ENCODE results near the gene LSMEM2.
"Not testable (repeated sequence)": the region's sequence is repeated elsewhere in the genome, so short reads cannot be mapped to it uniquely, and the experiment has no call there.

LSMEM2 gene

DNA sequence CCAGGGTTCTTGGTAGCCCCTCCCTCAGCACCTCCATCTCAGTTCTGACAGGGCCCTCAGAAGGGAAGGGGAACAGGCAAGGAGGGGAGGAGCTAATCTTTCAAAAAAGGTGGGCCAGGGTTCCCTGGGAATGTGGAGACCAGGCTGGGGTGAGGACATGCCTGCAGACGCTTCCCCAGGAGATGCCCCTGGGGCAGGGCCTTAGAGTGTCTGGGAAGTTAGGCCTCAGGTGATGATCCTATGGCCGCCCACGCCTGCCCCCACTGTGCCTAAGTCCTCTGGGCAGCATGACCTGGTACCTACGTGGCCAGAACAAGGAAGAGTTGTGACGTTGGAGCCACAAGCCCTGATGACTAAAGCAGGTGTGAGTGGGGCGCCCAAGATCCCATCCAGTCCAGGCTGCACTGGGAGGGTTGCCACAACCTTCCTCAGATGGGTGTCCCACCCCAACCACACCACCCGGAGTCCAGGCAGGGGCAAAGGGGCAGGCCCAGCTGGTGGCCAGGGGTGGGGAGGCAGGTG, 13.9 kb upstream of the LSMEM2 start:
- DNase-seq (ENCODE audit: low read depth): no peak

DNA sequence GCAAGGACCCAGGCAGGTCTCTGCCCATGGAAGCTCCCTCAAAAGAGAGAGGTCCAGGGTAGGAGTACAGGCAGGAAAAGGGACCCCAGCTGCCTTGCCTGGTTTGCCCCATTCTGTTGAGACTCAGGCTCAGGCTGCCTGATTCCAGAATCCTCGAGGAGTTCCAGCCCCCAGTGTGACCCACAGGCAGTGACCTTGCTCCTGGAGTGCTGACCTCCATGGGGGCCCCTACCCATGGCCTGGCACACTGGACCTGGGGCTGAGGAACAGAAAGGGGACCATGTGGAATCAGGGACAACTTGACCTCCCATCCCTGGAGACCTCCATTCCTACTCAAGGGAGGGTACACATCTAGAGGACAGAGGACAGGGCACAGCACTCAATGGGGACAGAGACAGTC, 13.3 kb upstream of the LSMEM2 start:
- DNase-seq (ENCODE audit: low read depth): no peak

DNA sequence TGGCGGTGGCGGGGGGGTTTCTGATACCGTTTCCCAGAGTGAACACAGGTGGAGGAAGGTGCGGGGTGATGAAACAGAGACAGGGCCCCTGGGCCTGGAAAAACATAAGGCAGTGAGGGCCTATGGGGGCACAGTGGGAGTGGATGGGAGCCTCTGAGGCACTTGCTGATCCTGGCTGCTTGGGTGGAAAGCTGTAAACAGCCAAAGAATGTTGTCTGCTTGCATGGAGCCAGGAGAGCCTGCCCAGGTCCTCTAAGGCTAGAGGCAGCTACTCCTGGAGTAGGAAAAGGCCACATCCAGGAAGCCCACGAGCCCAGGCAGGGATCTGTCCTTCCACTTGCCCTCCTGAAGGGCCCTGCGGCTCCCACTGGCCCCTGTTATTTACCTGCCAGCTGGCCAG, 12.9 kb upstream of the LSMEM2 start:
- DNase-seq (ENCODE audit: low read depth): no peak

DNA sequence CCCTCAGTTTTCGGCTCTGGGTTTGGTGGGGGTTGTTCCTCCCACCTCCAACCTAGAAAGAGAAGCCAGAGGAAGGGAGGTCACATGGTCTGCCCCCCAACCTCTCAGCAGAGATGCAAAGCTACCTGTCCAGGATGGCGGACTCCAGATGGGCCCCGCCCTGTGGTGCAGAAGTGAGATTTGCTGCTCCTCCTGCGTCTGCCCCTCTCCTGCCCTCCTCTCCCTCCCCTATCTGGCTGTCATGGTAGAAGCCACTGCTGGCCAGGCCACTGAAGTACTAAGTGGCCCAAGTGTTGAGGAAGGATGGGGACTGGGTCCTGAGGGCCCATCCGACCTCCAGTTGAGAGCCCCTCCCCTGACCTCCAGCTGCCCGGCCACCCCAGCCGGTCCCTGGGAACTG, 12.1 kb upstream of the LSMEM2 start:
- no peak for DNase-seq (ENCODE audit: low read depth)

DNA sequence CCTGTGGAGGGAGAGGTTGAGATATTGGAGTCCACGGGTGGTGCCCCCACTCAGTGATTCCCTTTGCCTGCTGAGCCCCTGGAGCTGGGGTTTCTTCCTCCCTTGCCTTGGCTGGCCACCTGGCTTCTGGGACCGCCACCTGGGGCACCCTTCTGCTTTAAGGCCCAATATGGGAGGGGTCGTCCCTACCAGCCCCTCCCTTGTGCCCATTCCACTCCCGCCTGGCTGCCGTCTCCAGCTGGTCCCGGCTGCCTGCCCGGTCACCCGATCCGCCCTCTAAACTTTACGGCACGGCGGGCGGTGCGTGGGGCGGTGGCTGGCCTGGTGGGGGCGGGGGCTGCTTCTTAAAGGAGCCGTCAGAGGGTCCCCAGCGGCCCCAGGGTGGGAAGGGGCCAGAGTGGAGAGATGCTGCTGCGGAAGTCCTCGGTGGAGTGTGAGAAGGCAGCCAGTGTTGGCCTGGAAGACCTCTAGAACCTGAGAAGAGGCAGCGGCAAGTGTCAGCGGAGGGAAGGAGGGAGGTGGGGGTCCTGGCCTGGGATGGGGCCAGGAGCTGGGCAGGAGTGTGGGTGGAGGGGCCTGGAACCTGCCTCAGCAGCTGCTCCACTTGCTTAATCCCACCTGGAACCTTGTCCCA, 11.5 kb upstream of the LSMEM2 start:
- no peak for DNase-seq (ENCODE audit: low read depth)

DNA sequence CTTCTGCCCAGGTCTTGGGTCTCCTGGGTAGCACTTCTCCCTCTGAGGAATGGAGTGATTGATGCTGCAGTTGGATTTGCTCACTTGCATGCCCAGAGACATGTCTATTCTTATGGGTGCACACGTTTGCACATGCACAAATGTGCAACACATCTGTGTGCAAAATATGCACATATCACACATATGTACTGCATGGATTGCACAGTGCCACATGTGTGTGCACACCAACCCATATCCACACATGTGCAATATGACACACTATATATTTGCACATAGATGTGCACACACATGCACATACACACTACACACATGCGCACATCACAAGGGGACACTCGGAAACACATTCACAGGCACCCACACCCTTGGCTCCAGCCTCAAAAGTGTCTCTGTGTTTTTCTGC, 10.6 kb upstream of the LSMEM2 start:
- DNase-seq (ENCODE audit: low read depth): no peak

DNA sequence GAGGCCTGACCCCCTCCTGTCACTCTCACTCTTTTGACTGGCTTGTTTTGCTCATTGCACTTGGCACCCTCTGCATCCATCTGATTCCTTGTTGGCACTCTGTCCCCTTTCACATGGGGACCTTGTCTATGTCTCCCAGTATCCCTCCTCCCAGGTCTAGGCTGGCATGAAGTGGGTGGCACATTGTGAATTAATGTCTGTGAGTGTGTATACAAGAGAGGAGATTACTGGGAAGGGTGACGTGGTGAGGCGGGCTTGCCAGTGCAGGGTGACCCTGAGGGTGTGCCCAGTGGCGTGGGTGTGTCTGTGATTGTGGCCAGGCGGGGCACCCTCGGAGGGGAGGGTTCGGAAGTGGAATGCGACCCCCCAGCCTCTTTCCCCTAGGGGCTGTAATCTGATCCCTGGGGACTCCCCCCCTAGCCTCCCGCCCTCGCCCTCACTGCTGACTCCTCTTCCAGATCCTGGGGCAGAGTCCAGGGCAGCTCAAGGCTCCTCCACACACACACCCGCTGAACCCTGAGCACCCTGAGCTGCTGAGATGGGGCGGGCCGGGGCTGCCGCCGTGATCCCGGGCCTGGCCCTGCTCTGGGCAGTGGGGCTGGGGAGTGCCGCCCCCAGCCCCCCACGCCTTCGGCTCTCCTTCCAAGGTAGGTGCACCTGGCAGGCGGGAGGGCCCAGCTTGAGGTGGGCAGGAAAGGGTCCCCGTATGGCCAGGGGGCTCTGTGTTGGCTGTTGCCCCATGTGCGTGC, 10.0 kb upstream of the LSMEM2 start, which contains the start of gene SEMA3B:
TSS of gene SEMA3B (plus strand) at position 445 of the 749 bp plus-strand sequence. CDS start at position 539, 94 bp downstream.
- DNase-seq (ENCODE audit: low read depth): no peak

DNA sequence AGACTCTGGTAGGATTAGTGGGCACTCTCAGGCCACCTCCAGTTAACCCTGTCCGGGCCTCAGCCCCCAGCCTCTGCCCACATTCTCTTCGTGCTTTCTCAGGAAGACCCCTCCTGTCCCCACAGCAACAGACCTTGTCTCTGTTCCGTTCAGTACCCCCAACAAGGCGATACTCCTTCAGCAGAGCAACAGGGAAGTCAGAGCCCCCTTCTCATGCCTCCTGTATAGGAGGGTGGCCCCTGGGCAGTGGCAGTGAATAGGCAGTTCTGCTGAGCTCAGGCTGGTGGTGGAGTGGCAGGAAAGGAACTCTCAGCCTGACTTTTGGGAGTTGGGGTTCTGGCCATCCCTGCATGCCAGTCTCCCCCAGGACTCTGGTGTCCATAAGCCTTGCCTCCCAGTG, 9.4 kb upstream of the LSMEM2 start:
- no peak for DNase-seq (ENCODE audit: low read depth)

DNA sequence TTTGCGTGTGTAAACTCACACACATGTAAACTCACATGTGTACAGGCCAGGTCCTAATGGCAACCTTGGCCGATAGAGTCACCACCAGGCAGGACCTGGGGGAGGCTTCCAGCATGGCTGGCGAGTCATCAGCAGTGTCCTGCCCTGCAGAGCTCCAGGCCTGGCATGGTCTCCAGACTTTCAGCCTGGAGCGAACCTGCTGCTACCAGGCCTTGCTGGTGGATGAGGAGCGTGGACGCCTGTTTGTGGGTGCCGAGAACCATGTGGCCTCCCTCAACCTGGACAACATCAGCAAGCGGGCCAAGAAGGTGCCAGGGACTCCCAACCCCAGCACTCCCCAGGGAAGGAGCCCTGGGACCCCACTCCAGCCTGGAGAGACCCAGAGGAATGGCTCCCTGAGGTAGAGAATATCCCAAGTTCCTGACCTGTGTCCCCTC, 8.9 kb upstream of the LSMEM2 start:
- no peak for DNase-seq (ENCODE audit: low read depth)

DNA sequence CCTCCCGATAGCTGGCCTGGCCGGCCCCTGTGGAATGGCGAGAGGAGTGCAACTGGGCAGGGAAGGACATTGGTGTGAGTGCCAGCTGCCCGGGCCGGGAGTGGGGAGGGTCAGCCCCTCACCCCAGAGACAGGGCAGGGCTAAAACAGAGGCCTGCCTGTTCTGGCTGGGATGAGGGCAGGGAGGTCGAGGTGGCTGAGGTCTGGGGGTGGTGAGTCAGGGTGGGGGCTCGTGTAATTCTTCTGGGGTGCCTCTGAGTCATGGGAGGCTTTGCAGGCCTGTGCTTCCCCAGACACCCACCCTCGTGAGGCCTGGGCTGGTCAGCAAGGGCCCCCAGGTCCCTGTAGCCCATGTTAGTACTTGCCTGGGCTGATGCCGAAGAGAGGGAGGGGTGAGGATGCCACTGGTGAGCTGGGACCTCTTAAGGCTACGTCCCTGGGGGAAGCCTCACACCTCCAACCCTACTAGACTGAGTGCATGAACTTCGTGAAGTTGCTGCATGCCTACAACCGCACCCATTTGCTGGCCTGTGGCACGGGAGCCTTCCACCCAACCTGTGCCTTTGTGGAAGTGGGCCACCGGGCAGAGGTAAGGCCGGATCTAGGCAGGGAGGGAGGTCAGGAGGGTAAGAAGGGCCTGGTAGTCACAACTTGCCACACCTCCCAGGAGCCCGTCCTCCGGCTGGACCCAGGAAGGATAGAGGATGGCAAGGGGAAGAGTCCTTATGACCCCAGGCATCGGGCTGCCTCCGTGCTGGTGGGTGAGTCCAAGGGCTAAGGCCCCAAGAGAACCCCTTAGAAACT, 8.3 kb upstream of the LSMEM2 start:
- DNase-seq (ENCODE audit: low read depth): no peak

DNA sequence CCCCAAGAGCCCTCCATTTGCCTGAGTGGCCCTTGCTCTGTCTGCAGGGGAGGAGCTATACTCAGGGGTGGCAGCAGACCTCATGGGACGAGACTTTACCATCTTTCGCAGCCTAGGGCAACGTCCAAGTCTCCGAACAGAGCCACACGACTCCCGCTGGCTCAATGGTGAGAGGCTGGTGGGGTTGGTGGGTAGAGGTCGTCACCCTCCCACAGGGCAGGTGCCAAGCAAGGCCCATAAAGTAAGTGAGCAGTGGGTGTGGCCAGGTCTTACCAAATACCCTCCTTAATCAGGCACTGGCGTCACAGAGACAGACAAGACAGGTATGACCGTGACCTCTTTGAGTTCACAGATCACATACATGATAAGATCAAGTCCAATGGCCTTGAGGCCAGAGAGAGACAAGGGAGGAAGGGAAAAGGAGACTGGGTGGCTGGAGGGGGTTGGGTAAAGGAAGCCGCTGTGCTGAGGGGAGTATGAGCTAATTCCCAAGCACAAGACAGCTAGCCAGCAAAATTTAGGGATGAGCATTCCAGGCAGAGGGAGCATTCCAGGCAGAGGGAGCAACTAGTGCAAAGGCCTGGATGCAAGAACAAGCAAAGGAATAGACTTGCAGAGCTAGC, 7.5 kb upstream of the LSMEM2 start:
- DNase-seq (ENCODE audit: low read depth): no peak

DNA sequence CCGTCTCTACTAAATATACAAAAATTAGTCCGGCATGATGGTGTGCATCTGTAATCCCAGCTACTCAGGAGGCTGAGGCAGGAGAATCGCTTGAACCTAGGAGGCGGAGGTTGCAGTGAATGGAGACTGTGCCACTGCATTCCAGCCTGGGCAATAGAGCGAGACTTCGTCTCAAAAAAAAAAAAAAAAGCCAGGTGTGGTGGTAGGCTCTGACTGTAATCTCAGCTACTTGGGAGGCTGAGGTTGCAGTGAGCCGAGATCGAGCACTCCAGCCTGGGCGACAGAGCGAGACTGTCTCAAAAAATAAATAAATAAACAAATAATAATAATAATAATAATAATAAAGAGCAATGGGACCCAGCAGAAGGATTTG, 6.4 kb upstream of the LSMEM2 start:
- not testable (repeated sequence) for DNase-seq (ENCODE audit: low read depth)

DNA sequence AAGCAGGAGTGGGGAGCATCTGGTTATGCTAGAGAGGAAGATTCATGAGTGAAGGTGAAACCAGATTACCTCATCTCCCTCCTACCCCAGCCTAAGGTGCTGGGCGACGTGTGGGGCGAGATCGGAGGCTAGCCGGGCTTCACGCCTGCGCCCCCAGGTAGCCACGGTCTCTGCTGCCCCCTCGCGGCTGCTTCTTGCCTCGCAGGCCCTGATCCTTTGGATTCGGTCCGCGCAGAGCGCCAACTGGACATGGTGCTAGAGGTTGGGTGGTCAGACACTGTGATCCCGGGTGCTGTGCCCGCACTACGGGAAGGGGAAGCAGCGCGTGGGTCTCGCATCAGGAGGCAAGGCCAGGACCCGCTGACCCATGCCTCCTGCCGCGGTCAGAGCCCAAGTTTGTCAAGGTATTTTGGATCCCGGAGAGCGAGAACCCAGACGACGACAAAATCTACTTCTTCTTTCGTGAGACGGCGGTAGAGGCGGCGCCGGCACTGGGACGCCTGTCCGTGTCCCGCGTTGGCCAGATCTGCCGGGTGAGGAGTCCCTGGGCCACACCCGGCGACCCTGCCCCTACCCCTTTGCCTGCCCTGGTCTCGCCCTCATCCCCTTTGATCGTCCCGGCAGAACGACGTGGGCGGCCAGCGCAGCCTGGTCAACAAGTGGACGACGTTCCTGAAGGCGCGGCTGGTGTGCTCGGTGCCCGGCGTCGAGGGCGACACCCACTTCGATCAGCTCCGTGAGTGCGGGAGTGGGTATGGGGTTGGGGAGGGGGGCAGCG, 5.8 kb upstream of the LSMEM2 start:
- peak; percentile 94 for DNase-seq (ENCODE audit: low read depth)

DNA sequence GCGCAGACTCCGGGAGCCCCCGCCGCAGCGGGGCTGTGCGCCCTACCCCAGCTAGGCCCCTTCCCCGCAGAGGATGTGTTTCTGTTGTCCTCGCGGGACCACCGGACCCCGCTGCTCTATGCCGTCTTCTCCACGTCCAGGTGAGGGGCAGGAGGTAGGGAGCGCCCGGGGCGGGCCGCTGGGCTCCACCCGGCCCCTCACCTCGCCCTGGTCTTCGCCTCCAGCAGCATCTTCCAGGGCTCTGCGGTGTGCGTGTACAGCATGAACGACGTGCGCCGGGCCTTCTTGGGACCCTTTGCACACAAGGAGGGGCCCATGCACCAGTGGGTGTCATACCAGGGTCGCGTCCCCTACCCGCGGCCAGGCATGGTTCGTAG, 5.2 kb upstream of the LSMEM2 start:
- DNase-seq (ENCODE audit: low read depth): no peak

DNA sequence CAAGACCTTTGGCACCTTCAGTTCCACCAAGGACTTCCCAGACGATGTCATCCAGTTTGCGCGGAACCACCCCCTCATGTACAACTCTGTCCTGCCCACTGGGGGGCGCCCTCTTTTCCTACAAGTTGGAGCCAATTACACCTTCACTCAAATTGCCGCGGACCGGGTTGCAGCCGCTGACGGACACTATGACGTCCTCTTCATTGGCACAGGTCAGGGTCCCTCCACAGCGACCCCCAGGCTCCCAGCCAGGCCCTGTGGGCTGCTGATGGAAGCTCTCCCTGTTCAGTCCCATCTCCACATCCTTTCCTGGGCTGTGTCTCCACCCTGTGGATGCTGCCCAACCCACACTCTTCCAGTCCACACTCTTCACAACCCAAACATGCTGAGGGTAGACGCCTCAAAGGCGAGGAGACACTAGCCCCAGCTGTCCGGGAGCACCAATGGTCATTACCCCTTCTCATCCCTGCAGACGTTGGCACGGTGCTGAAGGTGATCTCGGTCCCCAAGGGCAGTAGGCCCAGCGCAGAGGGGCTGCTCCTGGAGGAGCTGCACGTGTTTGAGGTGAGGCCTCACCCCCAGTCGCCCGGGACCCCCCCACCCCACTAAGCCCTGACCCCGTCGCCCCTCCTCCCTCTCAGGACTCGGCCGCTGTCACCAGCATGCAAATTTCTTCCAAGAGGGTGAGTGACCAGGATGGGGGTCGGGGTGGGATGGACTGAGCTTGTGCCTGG, 4.3 kb upstream of the LSMEM2 start:
- peak; percentile 47 for DNase-seq (ENCODE audit: low read depth)

DNA sequence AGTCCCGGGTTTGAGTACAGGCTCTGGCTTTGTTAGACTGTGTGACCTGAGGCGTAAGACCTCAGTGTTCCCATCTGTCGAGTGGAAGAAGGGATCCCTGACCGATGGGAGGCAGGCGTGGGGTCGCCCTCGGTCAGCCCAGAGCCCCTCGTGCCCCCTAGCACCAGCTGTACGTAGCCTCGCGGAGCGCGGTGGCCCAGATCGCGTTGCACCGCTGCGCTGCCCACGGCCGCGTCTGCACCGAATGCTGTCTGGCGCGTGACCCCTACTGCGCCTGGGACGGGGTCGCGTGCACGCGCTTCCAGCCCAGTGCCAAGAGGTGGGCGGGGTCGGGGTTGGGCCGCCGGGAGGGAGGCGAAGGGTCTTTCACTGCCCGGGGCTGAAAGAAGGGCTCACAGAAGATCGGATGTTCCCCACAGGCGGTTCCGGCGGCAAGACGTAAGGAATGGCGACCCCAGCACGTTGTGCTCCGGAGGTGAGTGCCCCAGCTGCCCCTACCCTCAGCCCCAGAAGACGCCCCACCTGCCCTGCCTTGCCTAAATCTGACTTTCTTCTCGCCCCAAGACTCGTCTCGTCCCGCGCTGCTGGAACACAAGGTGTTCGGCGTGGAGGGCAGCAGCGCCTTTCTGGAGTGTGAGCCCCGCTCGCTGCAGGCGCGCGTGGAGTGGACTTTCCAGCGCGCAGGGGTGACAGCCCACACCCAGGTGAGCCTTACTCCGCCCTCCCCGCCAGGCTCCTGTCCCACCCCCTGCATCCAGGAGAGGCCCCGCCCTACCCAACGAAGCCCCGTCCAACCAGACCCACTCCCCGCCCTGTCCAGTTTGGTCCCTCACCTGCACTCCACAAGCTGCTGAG, 3.5 kb upstream of the LSMEM2 start:
- no peak for DNase-seq (ENCODE audit: low read depth)

DNA sequence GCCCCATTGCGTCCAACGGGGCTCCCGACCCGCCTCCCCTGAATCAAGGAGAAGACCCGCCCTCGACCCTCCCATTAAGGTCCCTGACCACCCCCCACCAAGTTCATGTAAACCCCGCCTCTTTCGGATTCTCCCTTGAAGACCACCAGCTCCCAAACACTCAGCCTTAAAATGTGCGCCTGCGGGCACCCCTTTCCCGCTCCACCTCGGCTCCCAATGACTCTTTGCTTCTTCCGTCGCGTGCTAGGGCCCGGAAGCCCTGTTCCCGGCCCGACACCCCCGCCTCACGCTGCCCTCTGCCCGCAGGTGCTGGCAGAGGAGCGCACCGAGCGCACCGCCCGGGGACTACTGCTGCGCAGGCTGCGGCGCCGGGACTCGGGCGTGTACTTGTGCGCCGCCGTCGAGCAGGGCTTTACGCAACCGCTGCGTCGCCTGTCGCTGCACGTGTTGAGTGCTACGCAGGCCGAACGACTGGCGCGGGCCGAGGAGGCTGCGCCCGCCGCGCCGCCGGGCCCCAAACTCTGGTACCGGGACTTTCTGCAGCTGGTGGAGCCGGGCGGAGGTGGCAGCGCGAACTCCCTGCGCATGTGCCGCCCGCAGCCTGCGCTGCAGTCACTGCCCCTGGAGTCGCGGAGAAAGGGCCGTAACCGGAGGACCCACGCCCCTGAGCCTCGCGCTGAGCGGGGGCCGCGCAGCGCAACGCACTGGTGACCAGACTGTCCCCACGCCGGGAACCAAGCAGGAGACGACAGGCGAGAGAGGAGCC, 2.7 kb upstream of the LSMEM2 start:
- DNase-seq (ENCODE audit: low read depth): no peak

DNA sequence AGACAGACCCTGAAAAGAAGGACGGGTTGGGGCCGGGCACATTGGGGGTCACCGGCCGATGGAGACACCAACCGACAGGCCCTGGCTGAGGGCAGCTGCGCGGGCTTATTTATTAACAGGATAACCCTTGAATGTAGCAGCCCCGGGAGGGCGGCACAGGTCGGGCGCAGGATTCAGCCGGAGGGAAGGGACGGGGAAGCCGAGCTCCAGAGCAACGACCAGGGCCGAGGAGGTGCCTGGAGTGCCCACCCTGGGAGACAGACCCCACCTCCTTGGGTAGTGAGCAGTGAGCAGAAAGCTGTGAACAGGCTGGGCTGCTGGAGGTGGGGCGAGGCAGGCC, 2.2 kb upstream of the LSMEM2 start:
- DNase-seq (ENCODE audit: low read depth): no peak
